ENCODE data around the gene CLDND2.
A peak's percentile ranks its signal among the peaks of the same experiment; 100 is the strongest.

CLDND2 gene

DNA sequence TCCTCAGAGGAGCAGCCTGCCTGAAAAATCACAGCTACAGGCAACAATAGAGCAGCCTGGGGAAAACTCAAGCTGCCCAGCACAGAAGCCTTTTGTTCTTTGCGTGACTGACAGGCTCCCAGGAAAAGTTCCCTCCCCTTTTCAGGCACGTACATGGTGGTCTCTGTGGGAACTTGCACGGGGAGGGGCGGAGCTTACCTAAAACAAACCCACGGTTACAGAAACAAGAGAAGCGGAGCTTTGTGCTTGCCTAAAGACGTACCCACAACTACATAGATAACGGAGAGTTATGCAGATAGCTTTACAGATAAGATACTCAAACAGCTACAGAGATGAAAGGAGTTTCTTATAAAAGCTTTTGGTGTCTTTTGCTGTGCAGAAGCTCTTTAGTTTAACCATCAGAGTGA, 14.1 kb downstream of the CLDND2 start:
- DNase-seq (ENCODE audit: low read depth in 1 of 2, low spot score in 1 of 2), result no peak

DNA sequence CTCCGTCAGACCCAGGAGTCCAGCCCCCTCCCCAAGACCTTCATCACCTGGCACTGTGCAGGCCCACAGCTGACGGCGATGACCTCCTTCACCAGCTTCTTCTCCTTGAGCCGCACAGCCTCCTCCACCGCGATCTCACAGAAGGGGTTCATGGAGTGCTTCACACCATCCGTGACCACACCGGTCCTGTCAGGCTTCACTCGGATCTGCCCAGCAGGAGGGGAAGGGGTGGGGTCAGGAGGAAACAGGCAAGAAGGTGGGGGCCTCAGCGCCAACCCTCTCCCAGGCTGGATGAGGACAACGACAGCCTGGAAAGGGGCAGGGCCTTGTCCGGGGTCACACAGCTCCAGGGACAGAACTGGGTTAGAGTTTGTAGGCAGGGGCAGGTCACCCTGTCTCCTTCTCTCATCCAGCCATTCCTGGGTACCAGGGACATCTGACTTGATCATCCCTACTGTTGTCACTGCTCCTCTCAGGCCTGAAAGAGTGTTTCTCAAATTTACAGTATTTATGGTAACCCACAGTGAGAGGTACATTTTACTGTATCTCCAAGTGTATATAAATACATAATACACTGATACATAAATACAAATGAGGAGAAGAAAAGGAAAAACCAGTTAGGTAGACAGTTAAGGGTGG, 14.6 kb downstream of the CLDND2 start:
- no peak for DNase-seq (ENCODE audit: low read depth in 1 of 2, low spot score in 1 of 2)

DNA sequence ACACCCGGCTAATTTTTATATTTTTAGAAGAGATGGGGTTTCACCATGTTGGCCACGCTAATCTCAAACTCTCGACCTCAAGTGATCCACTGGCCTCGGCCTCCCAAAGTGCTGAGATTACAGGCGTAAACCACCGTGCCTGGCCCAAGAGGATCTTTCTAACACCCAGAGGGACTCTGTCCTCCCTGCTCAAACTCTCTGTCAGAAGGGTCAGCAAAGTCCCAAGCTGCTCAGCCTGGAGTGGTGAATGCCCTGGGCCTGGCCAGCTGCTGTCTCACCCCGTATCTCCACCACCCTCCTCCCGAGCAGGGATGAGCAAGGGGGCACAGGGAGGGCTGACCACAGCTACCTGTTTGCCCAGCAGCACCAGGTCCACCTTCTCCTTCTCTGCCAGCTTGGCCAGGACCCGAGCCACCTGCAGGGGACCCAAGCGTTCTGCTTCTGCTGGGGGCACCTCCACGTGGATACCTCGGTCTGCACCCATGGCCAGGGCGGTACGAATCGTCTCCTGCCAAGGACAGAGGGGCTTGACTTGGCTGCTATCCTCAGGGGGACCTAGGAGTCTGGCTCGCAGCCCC, 15.9 kb downstream of the CLDND2 start:
- no peak for DNase-seq (ENCODE audit: low read depth in 1 of 2, low spot score in 1 of 2)

DNA sequence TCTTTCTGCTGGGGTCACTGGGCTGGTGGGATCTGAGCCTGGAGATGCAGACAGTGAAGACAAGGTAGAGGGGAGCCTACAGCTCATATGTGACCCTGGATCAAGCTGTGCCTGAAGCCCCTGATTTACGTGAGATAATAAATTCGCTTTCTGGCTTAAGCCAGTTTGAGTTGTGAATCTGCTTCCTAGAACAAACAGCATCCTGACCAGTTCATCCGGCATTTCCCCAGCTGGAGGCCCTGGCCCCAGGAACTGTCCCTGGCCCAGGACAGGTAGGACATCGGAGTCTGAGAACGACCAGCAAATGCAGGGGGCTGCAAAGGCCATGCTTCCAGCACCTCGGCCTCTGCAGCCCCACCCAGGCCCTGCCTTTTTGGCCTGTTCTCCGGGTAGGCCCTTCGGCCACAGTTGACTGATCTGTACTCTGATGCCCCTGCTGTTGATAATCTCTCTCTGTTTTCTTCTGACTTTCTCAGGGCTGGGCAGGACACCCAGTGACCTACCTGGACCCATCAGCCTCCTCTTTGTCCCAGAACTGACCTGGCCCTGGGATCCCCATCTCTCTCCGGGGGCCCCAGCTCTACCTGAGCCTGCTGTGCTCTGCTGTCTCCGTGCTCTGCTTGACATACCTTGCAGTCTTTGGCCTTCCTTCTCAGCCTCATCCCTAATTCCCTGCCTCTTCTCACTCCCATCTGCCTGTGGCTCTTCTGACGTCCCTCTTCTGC, 17.4 kb downstream of the CLDND2 start:
- no peak for DNase-seq (ENCODE audit: low read depth in 1 of 2, low spot score in 1 of 2)

DNA sequence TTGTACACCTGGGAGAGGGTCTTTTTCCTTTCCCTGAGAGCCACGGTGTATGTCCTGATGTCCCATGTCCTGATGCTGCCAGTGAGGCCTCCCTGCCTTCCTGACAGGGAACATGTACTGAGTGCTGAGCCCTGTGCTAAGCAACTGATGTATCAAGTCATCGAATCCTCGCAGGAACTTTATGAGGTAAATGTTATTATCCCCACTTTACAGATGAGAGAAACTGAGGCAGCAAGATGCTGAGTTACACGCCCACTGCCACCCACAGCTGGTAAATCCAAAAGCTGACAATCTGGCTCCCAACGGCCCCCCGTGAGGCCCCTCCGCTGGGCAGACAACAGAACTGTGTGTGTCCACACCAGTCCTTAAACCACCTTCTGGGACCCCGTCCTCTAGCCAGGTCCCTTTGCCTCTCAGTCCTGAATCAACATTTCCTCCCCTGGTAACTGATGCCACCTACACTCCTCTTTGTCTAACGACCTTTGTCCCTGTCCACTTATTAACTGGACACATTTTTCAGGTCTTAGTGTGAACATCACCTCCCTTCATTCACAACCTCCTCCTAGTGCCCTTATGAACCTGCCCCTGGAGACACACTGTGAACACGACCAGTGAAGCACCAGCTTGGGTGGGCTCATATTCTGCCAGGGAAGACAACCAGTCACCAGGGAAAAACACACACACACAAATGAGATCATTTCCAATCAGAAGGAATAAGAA, 21.4 kb downstream of the CLDND2 start:
- DNase-seq (ENCODE audit: low read depth in 1 of 2, low spot score in 1 of 2), result no peak

DNA sequence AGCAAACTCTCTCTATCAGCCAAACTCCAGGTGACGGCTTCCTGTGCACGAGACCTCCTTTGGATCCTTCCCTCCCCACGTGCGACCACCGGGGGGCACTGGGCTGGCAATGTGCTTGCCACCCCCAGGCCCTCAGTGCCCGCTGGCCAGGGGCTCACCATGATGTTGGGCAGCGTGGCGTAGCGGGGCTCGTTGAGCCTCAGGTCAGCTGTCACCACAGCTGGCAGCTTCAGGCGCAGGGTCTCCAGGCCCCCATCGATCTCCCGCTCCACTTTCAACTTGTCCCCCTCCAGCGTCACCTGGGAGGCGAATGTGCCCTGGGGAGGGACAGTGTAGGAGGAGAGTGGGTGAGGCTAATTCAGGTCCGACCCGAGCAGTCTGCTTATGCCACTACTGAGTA, 22.1 kb downstream of the CLDND2 start:
- DNase-seq (ENCODE audit: low read depth in 1 of 2, low spot score in 1 of 2), result no peak

DNA sequence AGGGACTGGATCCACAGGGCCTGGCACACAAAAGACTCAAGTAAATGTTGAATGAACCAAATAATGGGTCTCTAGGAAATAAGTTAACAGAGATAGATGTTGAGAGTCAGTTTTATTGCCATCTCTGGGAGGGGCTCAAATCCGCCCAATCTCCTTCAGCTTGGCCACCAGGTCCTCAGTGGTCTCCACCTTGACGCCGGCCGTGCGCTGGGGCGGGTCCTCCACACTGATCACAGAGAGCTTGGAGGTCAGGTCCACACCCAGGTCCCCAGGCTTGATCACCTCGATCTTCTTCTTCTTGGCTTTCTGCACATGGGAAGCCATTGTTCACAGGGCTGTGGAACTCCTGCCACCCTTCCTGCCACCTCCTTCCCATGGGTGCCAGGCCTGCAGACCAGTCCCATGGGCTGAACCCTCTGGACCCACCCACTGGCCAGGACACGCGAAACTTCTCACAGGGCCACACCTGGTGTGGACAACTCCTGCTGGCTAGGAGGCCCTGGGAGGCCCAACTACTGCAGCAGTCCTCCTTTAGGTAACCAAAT, 23.7 kb downstream of the CLDND2 start:
- DNase-seq (ENCODE audit: low read depth in 1 of 2, low spot score in 1 of 2), result no peak

DNA sequence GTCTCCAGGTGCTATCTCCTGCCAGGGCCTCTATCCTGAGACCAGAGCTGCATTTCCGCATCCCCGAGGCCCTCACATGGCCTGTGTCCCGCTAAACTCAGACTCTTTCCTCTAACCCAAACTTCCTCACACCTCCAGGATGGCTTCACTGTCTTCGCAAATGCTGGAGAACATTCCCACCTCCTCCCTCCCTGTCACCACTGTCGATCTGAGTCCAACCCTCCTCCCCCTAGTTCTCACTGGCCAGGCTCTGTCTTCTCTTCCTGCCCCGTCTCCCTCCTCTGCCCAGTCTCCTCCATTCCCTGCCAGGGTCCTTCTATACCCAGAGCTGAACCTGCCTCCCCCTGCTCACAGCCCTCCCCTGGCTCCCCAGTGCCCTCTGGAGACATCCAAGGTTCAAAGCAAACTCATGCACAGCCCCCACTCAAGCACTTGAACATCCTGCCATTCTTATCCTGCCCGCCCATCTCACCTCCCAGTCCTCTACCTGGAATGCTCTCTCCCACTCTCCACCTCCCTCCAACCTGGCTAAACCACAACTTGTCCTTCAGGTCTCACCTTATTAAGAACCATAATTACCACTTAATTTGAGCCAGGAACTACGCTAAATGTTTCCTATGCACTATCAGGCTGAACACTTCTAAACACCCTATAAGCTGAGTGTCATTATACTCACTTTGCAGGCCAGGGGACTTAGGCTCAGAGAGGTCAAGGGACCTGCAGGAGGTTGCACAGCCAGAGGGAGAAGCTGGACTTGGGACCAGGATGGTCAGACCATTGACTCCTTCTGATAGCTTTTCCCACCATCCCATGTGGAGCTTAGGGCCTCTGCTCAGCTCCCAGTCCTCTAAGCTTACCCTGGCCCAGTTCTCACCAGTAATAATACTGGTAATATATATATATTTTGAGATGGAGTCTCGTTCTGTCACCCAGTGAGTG, 25.9 kb downstream of the CLDND2 start:
- no peak for DNase-seq (ENCODE audit: low read depth in 1 of 2, low spot score in 1 of 2)

DNA sequence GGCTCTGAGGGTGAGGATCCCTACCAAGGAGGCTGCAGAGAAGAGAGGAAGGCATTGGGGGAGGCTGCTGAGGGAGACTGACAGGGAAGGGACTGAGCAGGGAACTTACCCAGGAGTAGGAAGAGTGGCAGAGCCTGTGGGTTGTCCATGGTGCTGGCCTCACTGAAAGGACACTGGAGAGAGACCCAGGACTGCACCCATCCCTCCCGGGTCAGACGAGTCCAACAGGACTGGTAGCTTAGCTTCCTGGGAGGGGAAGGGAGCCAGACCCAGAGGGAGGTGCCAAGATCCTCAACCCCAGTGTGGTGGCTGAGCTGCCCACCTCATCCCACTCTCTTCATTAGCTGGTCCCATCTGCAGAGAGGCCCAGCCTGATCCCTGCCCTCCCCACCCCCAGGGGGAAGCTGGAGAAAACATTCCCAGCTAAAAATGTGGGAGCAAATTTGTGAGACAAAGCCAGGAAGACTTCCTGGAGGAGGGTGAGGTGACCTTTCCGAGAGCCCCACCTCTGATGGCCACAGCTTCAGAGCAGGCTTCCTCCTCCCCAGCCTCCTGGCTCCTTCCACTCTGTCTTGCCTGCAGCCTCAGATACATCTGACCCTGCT, 26.7 kb downstream of the CLDND2 start, which contains the start of gene VSIG10L:
VSIG10L (minus strand) TSS at position 164 of the 605 bp plus-strand sequence; CDS start at position 149, 15 bp downstream.
- DNase-seq (ENCODE audit: low read depth in 1 of 2, low spot score in 1 of 2), result no peak

DNA sequence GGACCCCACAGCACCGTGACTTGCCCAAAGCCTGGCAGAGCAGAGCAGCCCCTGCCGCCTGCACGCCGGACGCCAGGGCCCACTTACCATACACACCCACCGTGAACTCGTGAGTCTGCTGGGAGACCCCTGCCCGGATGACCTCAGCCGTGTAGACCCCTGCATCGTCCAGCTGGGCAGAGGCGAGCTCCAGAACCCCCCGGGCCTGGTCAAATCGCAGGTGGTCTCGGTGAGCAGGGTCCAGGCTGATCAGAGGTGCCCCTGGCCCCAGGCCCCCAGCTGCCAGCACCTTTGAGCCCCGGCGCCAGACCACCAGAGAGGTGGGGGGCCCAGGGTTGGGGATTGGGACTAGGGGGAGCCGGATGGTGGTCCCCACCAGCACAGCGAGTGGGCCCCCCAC, 27.7 kb downstream of the CLDND2 start:
- no peak for DNase-seq (ENCODE audit: low read depth in 1 of 2, low spot score in 1 of 2)

DNA sequence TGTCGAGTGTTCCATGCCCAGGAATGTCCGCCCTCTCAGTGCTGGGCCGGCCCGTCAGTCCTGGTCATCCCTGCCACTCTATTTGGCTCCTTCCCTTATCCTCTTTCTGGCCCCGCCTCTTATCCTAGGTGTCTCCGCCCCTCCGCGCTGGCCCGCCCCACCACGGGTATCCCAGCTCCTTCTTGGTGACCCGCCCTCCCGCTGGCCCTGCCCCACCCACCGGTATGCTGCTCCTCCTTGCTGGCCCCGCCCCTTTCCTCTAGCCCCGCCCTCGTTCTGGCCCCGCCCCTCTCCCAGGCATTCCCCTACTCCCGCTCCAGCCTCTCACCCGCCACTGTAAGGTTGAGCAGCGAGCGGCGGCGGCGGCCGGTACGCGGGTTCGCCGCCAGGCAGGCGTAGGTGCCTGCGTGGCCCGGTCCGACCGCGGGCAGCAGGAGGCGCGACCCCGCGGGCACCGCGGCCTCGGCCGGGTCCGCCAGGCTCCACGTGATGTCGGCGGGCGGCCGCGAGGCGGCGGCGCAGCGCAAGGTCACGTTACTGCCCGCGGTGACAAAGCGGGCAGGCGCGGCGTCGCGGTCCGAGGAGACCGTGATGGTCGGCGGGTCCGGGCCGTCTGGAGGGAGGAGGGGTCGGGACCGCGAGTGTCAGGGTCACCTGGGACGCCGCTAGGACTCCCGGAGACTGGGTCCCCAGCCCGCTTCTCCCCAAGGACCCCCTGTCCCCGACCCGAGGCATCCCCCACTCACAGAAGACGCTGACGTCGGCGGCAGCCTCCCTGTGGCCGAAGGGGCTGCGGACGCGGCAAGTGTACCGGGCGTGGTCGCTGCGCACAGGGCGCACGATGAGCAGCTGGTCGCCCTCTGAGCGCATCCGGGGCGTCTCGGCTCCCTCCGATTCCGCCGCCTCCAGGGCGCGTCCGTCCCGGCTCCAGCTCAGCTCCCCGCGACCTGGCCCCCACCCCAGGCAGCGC, 28.8 kb downstream of the CLDND2 start:
- DNase-seq (ENCODE audit: low read depth in 1 of 2, low spot score in 1 of 2), result peak; percentile 93 to 95

DNA sequence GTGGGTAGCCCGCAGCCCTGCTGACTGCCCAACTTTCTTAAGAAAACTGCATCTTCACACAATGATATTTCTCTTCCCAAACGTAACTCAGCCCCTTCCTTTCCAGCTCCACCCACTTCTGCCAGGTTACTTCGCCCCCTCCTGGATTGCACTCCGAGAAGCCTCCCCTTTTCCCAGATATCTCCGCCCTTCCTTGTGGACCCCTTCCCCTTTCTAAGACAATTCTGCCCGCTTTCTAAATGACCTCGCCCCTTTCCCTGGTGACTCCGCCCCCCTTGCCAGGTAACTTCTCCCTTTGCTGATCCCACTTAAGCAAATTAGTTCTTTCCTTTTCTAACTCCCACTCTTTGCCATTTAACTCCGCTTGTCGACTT, 29.5 kb downstream of the CLDND2 start:
- DNase-seq (ENCODE audit: low read depth in 1 of 2, low spot score in 1 of 2), result no peak

DNA sequence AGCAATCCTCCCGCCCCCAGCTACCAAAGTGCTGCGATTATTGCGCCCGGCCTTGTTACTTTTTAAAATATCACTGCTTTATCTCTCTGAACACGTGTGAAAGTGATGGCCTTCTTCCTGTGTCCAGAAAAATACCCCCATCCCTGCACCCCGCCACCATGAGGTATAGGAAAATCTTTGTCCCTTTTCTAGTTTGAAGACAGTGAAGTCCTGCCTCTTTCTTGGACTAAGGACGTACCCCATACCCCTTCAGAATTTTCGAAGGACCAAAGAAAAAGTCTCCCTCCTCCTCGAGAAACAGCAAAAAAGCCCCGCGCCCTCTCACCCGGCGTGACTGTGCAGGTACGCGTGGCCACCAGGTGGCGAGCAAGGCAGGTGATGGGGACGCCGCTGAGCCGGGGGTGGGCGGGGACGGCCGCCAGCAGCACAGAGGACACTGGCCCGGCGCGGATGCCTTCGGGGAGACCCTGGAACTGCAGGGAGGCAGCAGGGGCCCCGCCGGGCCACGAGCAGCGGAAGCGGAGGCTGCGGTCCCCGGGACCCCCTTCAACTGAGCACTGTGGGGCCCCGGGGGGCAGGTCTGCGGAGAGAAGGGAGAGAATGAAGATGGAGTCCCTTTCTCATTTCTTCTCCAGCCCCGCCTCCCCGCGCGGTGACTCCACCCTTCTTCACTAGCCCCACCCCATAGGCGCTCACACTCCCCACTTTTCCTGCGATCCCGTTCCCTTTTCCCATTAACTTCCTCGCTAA, 30.1 kb downstream of the CLDND2 start:
- DNase-seq (ENCODE audit: low read depth in 1 of 2, low spot score in 1 of 2), result peak; percentile 81 to 83

DNA sequence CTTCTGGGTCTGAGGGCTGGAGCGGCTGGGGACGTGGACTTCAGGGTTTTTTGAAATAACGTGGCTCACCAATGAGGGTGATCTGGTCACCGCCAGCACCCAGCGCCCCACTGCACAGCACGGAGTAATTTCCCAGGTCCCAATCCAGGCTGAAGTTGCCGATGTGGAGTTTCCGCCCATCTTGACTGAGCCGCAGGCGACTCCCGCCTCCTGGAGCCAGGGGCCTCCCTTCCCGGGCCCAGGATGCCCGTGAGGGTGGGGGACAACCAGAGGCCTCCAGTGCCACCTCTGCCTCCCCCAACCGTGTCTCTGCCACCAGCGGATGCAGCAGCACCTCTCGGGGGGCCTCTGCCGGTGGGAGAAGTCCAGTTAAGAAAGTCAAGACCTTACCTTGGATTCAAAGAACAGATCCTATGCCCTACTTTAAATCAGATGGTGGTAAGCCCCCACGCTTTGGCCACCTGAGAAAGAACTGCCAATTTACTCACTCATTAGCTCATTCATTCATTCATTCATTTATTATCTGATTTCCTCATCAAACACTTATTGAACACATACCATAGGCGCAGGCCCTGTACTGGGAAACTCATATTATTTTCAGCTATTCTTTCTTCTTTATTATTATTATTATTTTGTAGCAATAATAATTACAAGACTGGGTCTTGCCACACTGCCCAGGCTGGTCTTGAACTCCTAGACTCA, 30.8 kb downstream of the CLDND2 start:
- no peak for DNase-seq (ENCODE audit: low read depth in 1 of 2, low spot score in 1 of 2)

DNA sequence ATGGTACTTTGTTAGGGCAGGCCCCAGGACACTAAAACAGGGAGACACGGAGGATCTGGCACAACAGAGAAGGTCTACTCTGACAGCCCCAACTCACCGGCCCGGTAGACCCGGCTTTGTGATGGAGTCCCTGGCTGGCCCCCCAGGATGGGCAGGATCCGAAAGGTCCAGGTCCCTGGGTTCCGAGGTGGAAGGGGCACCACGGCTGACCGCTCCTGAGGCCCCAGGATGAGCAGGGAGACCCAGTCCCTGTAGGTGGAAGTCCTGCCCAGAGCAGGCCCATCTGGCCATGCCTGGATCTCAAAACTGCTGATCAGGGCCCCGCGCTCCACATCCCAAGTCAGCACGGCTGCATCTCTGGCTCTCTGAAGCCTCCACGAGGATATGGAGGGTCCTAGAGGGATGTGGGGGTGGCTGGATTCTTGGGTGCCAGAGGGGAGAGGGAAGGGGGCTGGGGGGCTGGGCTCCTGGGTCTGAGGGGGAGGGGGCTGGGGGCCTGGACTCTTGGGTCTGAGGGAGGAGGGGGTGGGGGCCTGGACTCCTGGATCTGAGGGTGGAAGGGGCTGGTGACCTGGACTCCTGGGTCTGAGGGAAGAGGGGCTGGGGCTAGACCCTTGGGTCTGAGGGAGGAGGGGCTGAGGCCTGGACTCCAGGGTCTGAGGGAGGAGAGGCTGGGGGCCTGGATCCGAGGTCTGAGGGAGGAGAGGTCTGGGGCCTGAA, 31.5 kb downstream of the CLDND2 start:
- no peak for DNase-seq (ENCODE audit: low read depth in 1 of 2, low spot score in 1 of 2)

DNA sequence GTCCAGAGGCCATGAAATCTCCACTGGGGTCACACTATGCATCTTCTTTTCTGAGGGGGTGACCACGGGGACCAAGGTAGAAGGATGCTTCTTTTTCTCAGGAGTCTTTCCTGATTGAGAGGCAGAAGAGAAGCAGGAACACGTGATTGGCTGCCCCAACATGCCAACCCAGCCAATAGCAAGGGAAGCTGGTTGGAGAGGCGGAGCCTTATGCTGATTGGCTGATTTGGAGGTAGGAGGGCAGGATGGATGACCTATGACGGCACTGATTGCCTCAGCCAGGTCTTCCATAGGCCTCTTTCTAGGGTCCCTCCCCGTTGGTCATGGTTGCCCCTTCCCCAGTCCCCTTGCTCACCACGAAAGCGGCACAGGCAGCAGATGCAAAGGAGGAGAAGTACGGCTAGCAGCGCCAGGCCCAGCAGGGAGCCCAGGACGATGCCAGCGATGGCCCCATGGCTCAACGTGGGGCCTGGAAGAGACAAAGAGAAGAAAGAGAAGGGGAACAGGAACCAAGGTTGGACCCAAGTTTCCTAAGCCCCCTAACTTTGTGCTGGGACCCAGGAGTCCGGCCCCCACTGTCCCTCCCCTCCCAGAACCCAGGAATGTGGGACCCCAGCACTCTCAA, 34.9 kb downstream of the CLDND2 start:
- DNase-seq (ENCODE audit: low read depth in 1 of 2, low spot score in 1 of 2), result no peak

Measured in activated CD4-positive, alpha-beta T cell treated with anti-CD3 and anti-CD28 coated beads, Interleukin-2, amount 50 U/mL, for 24 hours (primary cell).